Neural progenitor cell (in vitro differentiated cells): ENCODE measurements around the gene MFSD12. TPM values are rescaled to one million over a fixed set of nuclear protein-coding genes. Genes with fewer than 3 reads are reported as not detected.

ENCODE experiments used
- DNase-seq: peaks from one replicate; pipeline ENCODE4 v3.0.0-alpha.2; 2016; ENCODE audit warnings: low spot score
- H2AFZ ChIP-seq: fragments of 200-600 bp; sonication (generic); replicated peaks from 2 replicates; pipeline ENCODE4 v1.6.1; 2016; ENCODE audit warnings: antibody characterized with exemption
- H3F3A ChIP-seq: fragments of 200-600 bp; sonication (generic); 2 replicates; pipeline ENCODE4 v1.6.1; 2016; ENCODE audit warnings: antibody characterized with exemption, low read depth
- H3K27ac ChIP-seq: fragments of 200-600 bp; sonication (generic); 2 replicates; pipeline ENCODE4 v1.5.1; 2016; ENCODE audit warnings: mild to moderate bottlenecking
- H3K27me3 ChIP-seq: fragments of 200-600 bp; sonication (generic); 2 replicates; pipeline ENCODE4 v1.6.1; 2016; ENCODE audit warnings: mild to moderate bottlenecking, moderate library complexity
- H3K36me3 ChIP-seq: fragments of 200-600 bp; sonication (generic); 2 replicates; pipeline ENCODE4 v1.5.1; 2016
- H3K4me1 ChIP-seq: fragments of 200-600 bp; sonication (generic); 2 replicates; pipeline ENCODE4 v1.6.1; 2016; ENCODE audit warnings: mixed run types
- H3K4me2 ChIP-seq: fragments of 200-600 bp; sonication (generic); 2 replicates; pipeline ENCODE4 v1.6.1; 2016
- H3K4me3 ChIP-seq: fragments of 200-600 bp; sonication (generic); 2 replicates; pipeline ENCODE4 v1.5.1; 2016
- H3K79me2 ChIP-seq: fragments of 200-600 bp; sonication (generic); 2 replicates; pipeline ENCODE4 v1.6.1; 2016; ENCODE audit warnings: low read depth
- H3K9ac ChIP-seq: fragments of 200-600 bp; sonication (generic); 2 replicates; pipeline ENCODE4 v1.6.1; 2016
- H3K9me3 ChIP-seq: fragments of 200-600 bp; sonication (generic); 2 replicates; pipeline ENCODE4 v1.5.1; 2016; ENCODE audit warnings: low read depth
- H4K20me1 ChIP-seq: fragments of 200-600 bp; sonication (generic); 2 replicates; pipeline ENCODE4 v1.6.1; 2016; ENCODE audit warnings: low read depth
- H3K27ac Mint-ChIP-seq: 3 replicates; pipeline ENCODE4 v1.8.0; 2021; ENCODE audit warnings: mixed read lengths
- H3K27me3 Mint-ChIP-seq: 2 replicates; pipeline ENCODE4 v1.8.0; 2022; ENCODE audit warnings: low read depth, mild to moderate bottlenecking, inconsistent platforms, moderate library complexity, mixed read lengths; ENCODE audit not compliant: insufficient read depth
- H3K36me3 Mint-ChIP-seq: 3 replicates; pipeline ENCODE4 v1.8.0; 2021; ENCODE audit warnings: mixed read lengths
- H3K4me1 Mint-ChIP-seq: 3 replicates; pipeline ENCODE4 v1.8.0; 2021; ENCODE audit warnings: mixed read lengths
- H3K4me3 Mint-ChIP-seq: 3 replicates; pipeline ENCODE4 v1.8.0; 2021; ENCODE audit warnings: mild to moderate bottlenecking, moderate library complexity, mixed read lengths
- H3K9me3 Mint-ChIP-seq: 3 replicates; pipeline ENCODE4 v1.8.0; 2020; ENCODE audit warnings: mixed read lengths
- CTCF ChIP-seq: fragments of 200-600 bp; sonication (generic); IDR thresholded peaks from 2 replicates; pipeline ENCODE4 v1.5.1; 2017; ENCODE audit warnings: antibody characterized with exemption, mild to moderate bottlenecking
- EZH2 ChIP-seq: fragments of 200-600 bp; sonication (generic); IDR thresholded peaks from 2 replicates; pipeline ENCODE4 v1.6.1; 2017; ENCODE audit warnings: antibody characterized with exemption, mild to moderate bottlenecking, moderate library complexity
- EZH2phosphoT487 ChIP-seq: fragments of 200-600 bp; sonication (generic); IDR thresholded peaks from 2 replicates; pipeline ENCODE4 v1.6.1; 2017; ENCODE audit warnings: antibody characterized with exemption
- total RNA-seq: library from RNA; depleted of rRNA; stranded (reverse); fragments of >200 nt; gene quantifications from 2 replicates; pipeline ENCODE4 v1.2.3, GENCODE V29; 2015; ENCODE audit warnings: low replicate concordance

MFSD12 gene
- total RNA-seq, 1 donor from 2014 or later, result 34.1 TPM

DNA sequence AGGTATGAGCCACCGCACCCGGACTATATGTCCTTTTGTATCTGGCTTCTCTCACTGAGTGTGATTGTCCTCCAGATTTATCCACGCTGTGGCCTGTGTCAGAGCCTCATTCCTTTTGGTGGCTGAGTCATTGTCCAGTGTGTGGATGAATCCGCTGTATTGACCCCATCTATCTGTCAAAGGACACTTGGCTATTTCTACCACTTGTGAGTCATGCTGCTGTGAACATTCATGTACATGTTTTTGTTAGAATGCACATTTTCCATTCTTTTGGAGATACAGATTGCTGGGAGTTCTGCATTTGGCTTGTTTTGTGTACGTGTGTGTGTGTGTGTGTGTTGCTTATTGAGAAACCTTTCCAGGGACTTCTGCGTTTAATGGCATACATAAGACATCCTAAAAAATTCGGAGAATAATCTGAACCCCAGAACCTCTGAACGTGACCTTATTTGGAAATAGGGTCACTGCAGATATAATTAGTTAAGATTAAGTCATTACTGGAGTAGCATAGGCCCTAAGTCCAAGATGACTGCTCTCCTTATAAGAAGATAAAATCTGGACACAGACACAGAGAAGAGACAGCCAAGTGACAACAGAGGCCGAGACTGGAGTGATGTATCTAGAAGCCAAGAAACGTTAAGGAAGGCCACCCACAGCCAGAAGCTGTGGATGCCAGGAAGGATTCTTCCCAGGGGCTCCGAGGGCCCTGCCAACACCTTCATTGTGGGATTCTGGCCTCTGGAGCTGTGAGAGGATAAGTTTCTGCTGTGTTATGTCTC, 23.0 kb upstream of the MFSD12 start:
- no peak for DNase-seq
- peak overlapping the region; percentile 41 for H3K4me3 Mint-ChIP-seq
- no peak overlapping the region for H3K27ac Mint-ChIP-seq
- Histone ChIP-seq H3F3A (peaks cover 25% of the 10 kb centered on the region), H4K20me1 (peaks cover 33% of the 10 kb centered on the region), H3K4me2 (no peak overlapping the region), H3K79me2 (no peaks in the 10 kb centered on the region), H3K9me3 (no peaks in the 10 kb centered on the region), H3K4me3 (no peak overlapping the region), H3K9ac (no peak overlapping the region), H3K4me1 (peaks cover 11% of the 10 kb centered on the region), H3K27ac (no peak overlapping the region), H2AFZ (no peak overlapping the region), H3K36me3 (no peaks in the 10 kb centered on the region), H3K27me3 (peaks cover 91% of the 10 kb centered on the region)
- TF ChIP-seq CTCF (no peak), EZH2phosphoT487 (no peak), EZH2 (no peak)
- peaks cover 8% of the 10 kb centered on the region for H3K4me1 Mint-ChIP-seq
- peaks cover 17% of the 10 kb centered on the region for H3K27me3 Mint-ChIP-seq
- no peaks in the 10 kb centered on the region for H3K9me3 Mint-ChIP-seq
- peaks cover 2% of the 10 kb centered on the region for H3K36me3 Mint-ChIP-seq

DNA sequence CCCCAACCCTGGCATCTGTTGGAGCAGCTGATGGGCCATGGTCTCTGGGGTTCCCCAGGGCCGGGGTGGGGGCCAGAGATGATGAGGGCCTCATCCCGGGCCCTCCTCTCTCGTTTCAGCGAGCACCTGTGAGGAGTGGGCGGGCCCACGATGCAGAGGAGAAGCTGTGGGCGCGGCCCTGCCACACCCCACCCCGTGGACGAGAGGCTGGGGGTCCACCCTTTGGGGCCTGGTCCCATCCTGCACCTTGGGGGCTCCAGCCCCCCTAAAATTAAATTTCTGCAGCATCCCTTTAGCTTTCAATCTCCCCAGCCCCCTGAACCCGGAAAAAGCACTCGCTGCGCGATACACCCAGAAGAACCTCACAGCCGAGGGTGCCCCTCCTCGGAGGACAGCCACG, 21.0 kb upstream of the MFSD12 start:
- no peaks in the 10 kb centered on the region for H3K36me3 ChIP-seq
- no peak for DNase-seq
- H3K9ac ChIP-seq, result no peak overlapping the region
- Mint-ChIP-seq H3K4me1 (peaks cover 15% of the 10 kb centered on the region), H3K27ac (no peak overlapping the region), H3K9me3 (no peaks in the 10 kb centered on the region), H3K4me3 (no peak overlapping the region), H3K36me3 (peaks cover 7% of the 10 kb centered on the region), H3K27me3 (peaks cover 9% of the 10 kb centered on the region)
- peaks cover 11% of the 10 kb centered on the region for H3K4me1 ChIP-seq
- TF ChIP-seq EZH2 (no peak), EZH2phosphoT487 (no peak), CTCF (no peak)
- H3K27me3 ChIP-seq, result peaks cover 79% of the 10 kb centered on the region
- peaks cover under 1% of the 10 kb centered on the region for H3K79me2 ChIP-seq
- peaks cover 36% of the 10 kb centered on the region for H3F3A ChIP-seq
- no peak overlapping the region for H3K4me2 ChIP-seq
- H2AFZ ChIP-seq, result no peak overlapping the region
- no peak overlapping the region for H3K27ac ChIP-seq
- no peak overlapping the region for H3K4me3 ChIP-seq
- peaks cover 52% of the 10 kb centered on the region for H4K20me1 ChIP-seq
- H3K9me3 ChIP-seq, result no peaks in the 10 kb centered on the region

- DNase-seq, result peak; percentile 35
- H3K36me3 ChIP-seq, result no peaks in the 10 kb centered on the region
- peaks cover 74% of the 10 kb centered on the region for H3K27me3 ChIP-seq
- H4K20me1 ChIP-seq, result peaks cover 57% of the 10 kb centered on the region
- H3K27ac ChIP-seq, result no peak overlapping the region
- no peaks in the 10 kb centered on the region for H3K9me3 ChIP-seq
- peak; percentile 68 for TF ChIP-seq EZH2phosphoT487
- no peak for TF ChIP-seq CTCF
- peak; percentile 75 for TF ChIP-seq EZH2
- H3K4me2 ChIP-seq, result peak overlapping the region; percentile 80
- Mint-ChIP-seq H3K27me3 (peaks cover 7% of the 10 kb centered on the region), H3K27ac (no peak overlapping the region), H3K4me3 (no peak overlapping the region), H3K4me1 (peaks cover 15% of the 10 kb centered on the region), H3K36me3 (peaks cover 7% of the 10 kb centered on the region), H3K9me3 (no peaks in the 10 kb centered on the region)
- H3K9ac ChIP-seq, result no peak overlapping the region
- peaks cover 36% of the 10 kb centered on the region for H3F3A ChIP-seq
- H3K4me1 ChIP-seq, result peaks cover 11% of the 10 kb centered on the region
- H3K79me2 ChIP-seq, result peaks cover 6% of the 10 kb centered on the region
- peak overlapping the region; percentile 50 for H3K4me3 ChIP-seq
- no peak overlapping the region for H2AFZ ChIP-seq
Observed at GRCh38 chr19:3577723-3578344, 20.4 kb upstream of the MFSD12 start.
